Keratinocyte (primary cell): ENCODE data around the gene TBX18. TPM values are rescaled to one million over a fixed set of nuclear protein-coding genes. Genes with fewer than 3 reads are reported as not detected.
A peak's percentile ranks its signal among the peaks of the same experiment; 100 is the strongest.

ENCODE experiments used
- DNase-seq: peaks from one replicate; pipeline ENCODE4 v3.0.0-alpha.2; 2011; ENCODE audit warnings: low read depth, missing footprints, low spot score
- FAIRE-seq: peaks from 2 replicates; lab custom pipeline; 2011; peaks lifted over from hg19 to GRCh38; lab: Jason Lieb, UNC
- H2AFZ ChIP-seq: 2 replicates; pipeline ENCODE4 v1.6.0; 2012; ENCODE audit warnings: low read length, control low read depth, inconsistent platforms; ENCODE audit not compliant: control insufficient read depth
- H3K27ac ChIP-seq: 2 replicates; pipeline ENCODE4 v1.5.1; 2011; ENCODE audit warnings: low read length; ENCODE audit not compliant: control insufficient read depth, insufficient read depth
- H3K27me3 ChIP-seq: 3 replicates; pipeline ENCODE4 v1.6.0; 2011; ENCODE audit warnings: low read length; ENCODE audit not compliant: control insufficient read depth, insufficient read depth; ENCODE audit errors: extremely low read depth
- H3K36me3 ChIP-seq, 2 experiments: 2 replicates in 1 of 2; 3 replicates in 1 of 2; pipeline ENCODE4 v1.5.1; 2011; ENCODE audit warnings: low read length in 2 of 2, mild to moderate bottlenecking in 1 of 2; ENCODE audit not compliant: control insufficient read depth in 2 of 2, insufficient read depth in 2 of 2; ENCODE audit errors: extremely low read depth in 1 of 2
- H3K4me1 ChIP-seq: 3 replicates; pipeline ENCODE4 v1.5.1; 2011; ENCODE audit warnings: low read length; ENCODE audit not compliant: control insufficient read depth, insufficient read depth; ENCODE audit errors: extremely low read depth
- H3K4me2 ChIP-seq: 3 replicates; pipeline ENCODE4 v1.6.0; 2011; ENCODE audit warnings: low read depth, low read length; ENCODE audit not compliant: control insufficient read depth, insufficient read depth; ENCODE audit errors: extremely low read depth
- H3K4me3 ChIP-seq, 3 experiments: fragments of 200-600 bp in 1 of 3; sonication (generic) in 1 of 3; 2 replicates in 2 of 3; 3 replicates in 1 of 3; pipeline ENCODE4 v1.5.1; 2011 to 2016; ENCODE audit warnings: low read length in 3 of 3, mild to moderate bottlenecking in 3 of 3, control low read depth in 2 of 3, inconsistent platforms in 1 of 3, low read depth in 1 of 3, mixed read lengths in 1 of 3, mixed run types in 1 of 3, moderate library complexity in 1 of 3; ENCODE audit not compliant: control insufficient read depth in 2 of 3, insufficient read depth in 2 of 3; ENCODE audit errors: extremely low read depth in 1 of 3
- H3K79me2 ChIP-seq: 2 replicates; pipeline ENCODE4 v1.6.0; 2012; ENCODE audit warnings: low read length; ENCODE audit not compliant: control insufficient read depth, insufficient read depth
- H3K9ac ChIP-seq: 3 replicates; pipeline ENCODE4 v1.6.0; 2011; ENCODE audit warnings: low read length; ENCODE audit not compliant: control insufficient read depth, insufficient read depth; ENCODE audit errors: extremely low read depth
- H3K9me1 ChIP-seq: 3 replicates; pipeline ENCODE4 v1.6.0; 2011; ENCODE audit warnings: low read length; ENCODE audit not compliant: control insufficient read depth, insufficient read depth; ENCODE audit errors: extremely low read depth
- H3K9me3 ChIP-seq: 2 replicates; pipeline ENCODE4 v1.5.1; 2012; ENCODE audit warnings: low read depth, low read length; ENCODE audit not compliant: control insufficient read depth
- H4K20me1 ChIP-seq: 3 replicates; pipeline ENCODE4 v1.6.0; 2011; ENCODE audit warnings: low read length; ENCODE audit not compliant: control insufficient read depth, insufficient read depth; ENCODE audit errors: extremely low read depth
- EZH2 ChIP-seq: IDR thresholded peaks from one replicate; pipeline ENCODE4 v1.6.1; 2012; ENCODE audit warnings: inconsistent platforms, mild to moderate bottlenecking, low read length, moderate library complexity
- dilution Hi-C: fragments of 300-500 bp; cut with MboI; formaldehyde crosslinking; loops from one replicate; pipeline ENCODE4 v1.7.0; 2020; ENCODE audit warnings: low sequenced_read_pairs; ENCODE audit not compliant: extremely low pct_ligation_motif_present
- polyA plus RNA-seq, 5 experiments: library from polyadenylated mRNA; depleted of rRNA in 3 of 5; stranded (reverse) in 3 of 5; stranded (forward) in 1 of 5; unstranded in 1 of 5; fragments of >200 nt; gene quantifications; 1 replicate in 1 of 5; 2 replicates in 3 of 5; 3 replicates in 1 of 5; pipeline versions ENCODE4 v1.2.1 to v1.2.3, GENCODE V29; 2011 to 2012; ENCODE audit warnings: missing spikeins in 2 of 5, low read depth in 1 of 5, low replicate concordance in 1 of 5
- TF ChIP-seq, protein P1 (sequence below), 3 experiments: IDR thresholded peaks in 1 of 3; conservative IDR thresholded peaks in 1 of 3; optimal IDR thresholded peaks in 1 of 3; 2 replicates in 2 of 3; 3 replicates in 1 of 3; pipeline versions ENCODE3 to v1.5.1; 2011; ENCODE audit warnings: low read length in 3 of 3, mild to moderate bottlenecking in 3 of 3, moderate library complexity in 2 of 3, control low read depth in 1 of 3, inconsistent platforms in 1 of 3; ENCODE audit not compliant: insufficient read depth in 2 of 3; ENCODE audit errors: extremely low read depth in 1 of 3

Gene TBX18
- polyA plus RNA-seq, 1 donor (not counting 4 experiments of a cell fraction or from before 2014, with no cell fraction given), result 0.03 TPM

DNA sequence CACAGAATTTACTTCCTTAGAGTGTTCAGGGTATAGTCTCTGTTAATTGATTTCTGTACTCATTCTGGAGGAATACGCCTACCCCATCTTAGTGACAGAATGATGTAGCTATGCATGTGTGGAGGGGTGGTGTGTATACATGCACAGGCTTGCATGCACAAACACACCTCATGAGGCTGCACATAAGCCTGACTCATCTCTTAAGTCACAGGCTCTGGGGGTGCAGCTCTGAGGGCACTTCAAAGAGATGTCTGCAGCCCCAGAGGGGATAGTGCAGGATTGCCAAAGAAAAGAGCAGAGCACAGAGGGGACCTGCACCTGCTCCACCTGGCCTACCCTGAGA lies 24.6 kb downstream of the TBX18 start:
- Histone ChIP-seq H3K27me3 (no peaks in the 10 kb centered on the region), H3K4me2 (peak overlapping the region; percentile 42), H4K20me1 (no peaks in the 10 kb centered on the region), H2AFZ (no peak overlapping the region), H3K27ac (peak overlapping the region; percentile 48), H3K9me3 (no peaks in the 10 kb centered on the region), H3K4me3 (no peak overlapping the region), H3K9ac (no peak overlapping the region), H3K79me2 (no peaks in the 10 kb centered on the region), H3K4me1 (peaks cover 13% of the 10 kb centered on the region), H3K9me1 (no peaks in the 10 kb centered on the region), H3K36me3 (no peaks in the 10 kb centered on the region)
- DNase-seq (peak; percentile 57), FAIRE-seq (peak; percentile 66)
- dilution Hi-C loops, result no loop called here
- TF ChIP-seq, protein P1, sequence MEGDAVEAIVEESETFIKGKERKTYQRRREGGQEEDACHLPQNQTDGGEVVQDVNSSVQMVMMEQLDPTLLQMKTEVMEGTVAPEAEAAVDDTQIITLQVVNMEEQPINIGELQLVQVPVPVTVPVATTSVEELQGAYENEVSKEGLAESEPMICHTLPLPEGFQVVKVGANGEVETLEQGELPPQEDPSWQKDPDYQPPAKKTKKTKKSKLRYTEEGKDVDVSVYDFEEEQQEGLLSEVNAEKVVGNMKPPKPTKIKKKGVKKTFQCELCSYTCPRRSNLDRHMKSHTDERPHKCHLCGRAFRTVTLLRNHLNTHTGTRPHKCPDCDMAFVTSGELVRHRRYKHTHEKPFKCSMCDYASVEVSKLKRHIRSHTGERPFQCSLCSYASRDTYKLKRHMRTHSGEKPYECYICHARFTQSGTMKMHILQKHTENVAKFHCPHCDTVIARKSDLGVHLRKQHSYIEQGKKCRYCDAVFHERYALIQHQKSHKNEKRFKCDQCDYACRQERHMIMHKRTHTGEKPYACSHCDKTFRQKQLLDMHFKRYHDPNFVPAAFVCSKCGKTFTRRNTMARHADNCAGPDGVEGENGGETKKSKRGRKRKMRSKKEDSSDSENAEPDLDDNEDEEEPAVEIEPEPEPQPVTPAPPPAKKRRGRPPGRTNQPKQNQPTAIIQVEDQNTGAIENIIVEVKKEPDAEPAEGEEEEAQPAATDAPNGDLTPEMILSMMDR (optimal IDR thresholded peaks at IDR 0.05 in 1 of 3, IDR thresholded peaks at IDR 0.05 in 1 of 3, conservative IDR thresholded peaks at IDR 0.05 in 1 of 3; ENCODE audit: extremely low read depth in 1 of 3, insufficient read depth in 2 of 3, low read length in 3 of 3), result no peak
- TF ChIP-seq EZH2, result no peak

DNA sequence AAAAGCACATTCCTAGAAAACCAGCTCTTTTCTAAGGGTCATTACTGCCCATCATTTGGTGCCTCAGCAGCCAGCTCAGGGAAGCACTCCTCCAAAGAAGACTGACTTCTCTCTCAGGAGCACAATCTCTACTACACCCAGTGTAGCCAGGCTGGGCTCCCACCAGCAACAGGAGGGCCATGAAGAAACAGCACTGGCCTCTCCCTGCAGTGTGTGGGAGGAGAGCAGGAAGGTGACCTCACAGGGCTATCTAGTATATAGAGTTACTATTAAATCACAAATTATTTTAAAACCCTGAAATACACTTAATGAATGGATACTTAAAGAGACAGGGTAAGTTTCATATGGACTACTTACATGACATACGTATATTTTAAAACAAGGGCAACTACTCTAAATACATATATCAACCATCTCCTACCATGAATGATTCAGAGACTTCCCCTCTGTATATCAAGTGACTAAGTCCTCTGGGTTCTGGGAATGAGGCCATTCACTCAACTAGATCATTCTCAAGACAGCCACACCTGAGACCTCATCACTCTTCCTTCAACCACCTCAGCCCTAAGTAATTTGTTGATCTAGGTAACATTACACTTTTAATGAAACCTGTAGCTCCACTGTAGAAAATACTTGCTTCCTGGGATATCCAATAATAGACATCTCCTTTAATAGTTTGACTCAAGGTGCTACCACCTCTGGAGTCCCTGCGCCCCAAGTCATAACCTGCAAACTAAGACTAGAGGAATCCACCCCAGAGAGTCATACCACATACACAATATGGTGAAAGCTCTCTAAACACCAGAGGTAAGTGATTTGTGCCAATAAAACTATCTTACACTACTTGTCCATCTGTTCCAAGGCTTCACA lies 25.2 kb downstream of the TBX18 start:
- no peak for FAIRE-seq
- Histone ChIP-seq H3K9ac (no peak overlapping the region), H3K9me1 (no peaks in the 10 kb centered on the region), H3K36me3 (no peaks in the 10 kb centered on the region), H3K4me2 (peak overlapping the region; percentile 42), H4K20me1 (no peaks in the 10 kb centered on the region), H2AFZ (no peak overlapping the region), H3K4me1 (peaks cover 13% of the 10 kb centered on the region), H3K79me2 (no peaks in the 10 kb centered on the region), H3K9me3 (no peaks in the 10 kb centered on the region), H3K27me3 (no peaks in the 10 kb centered on the region), H3K27ac (peak overlapping the region; percentile 48), H3K4me3 (no peak overlapping the region)
- TF ChIP-seq EZH2, result no peak
- dilution Hi-C loops, result no loop called here
- peak; percentile 9 for DNase-seq
